ENCODE results near the gene WDR33.

Gene WDR33

DNA sequence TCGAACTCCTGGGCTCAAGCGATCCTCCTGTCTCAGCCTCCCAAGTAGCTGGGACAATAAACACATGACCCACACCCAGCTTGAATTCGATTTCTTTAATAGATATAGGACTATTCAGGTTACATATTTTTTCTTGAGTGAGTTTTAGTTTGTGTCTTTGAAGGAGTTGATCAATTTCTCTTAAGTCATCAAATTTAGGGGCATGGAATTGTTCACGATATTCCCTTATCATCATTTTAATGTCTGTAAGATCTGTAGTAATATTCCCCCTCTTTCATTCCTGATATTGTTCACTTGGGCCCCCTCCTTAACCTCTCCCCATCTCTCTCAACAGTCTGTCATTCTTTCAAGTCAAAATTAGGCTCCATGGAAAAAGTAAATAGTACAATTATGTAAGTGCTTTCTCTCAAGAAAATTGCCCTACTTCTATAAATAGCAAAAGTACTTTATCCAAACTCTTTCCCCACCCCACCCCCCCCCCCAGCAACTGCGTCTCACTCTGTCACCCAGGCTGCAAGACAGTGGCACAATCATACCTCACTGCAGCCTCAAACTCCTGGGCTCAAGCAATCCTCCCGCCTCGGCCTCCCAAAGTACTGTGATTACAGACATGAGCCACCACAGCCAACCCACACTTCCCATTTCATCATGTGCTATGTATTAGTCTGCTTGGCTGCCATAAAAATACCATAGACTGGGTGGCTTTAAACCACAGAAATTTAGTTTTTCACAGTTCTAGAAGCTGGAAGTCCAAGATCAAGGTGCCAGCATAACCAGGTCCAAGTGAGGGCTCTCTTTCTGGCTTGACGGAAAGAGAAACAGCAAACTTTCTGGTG, 20.1 kb downstream of the WDR33 start:
- H3K4me3 ChIP-seq (ENCODE audit: low read depth, low read length): no peak overlapping the region
- TF ChIP-seq, protein P1, sequence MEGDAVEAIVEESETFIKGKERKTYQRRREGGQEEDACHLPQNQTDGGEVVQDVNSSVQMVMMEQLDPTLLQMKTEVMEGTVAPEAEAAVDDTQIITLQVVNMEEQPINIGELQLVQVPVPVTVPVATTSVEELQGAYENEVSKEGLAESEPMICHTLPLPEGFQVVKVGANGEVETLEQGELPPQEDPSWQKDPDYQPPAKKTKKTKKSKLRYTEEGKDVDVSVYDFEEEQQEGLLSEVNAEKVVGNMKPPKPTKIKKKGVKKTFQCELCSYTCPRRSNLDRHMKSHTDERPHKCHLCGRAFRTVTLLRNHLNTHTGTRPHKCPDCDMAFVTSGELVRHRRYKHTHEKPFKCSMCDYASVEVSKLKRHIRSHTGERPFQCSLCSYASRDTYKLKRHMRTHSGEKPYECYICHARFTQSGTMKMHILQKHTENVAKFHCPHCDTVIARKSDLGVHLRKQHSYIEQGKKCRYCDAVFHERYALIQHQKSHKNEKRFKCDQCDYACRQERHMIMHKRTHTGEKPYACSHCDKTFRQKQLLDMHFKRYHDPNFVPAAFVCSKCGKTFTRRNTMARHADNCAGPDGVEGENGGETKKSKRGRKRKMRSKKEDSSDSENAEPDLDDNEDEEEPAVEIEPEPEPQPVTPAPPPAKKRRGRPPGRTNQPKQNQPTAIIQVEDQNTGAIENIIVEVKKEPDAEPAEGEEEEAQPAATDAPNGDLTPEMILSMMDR (IDR thresholded peaks at IDR 0.05; ENCODE audit: borderline replicate concordance, insufficient read depth, low read depth, low read length): no peak

- no peak overlapping the region for H3K4me3 ChIP-seq (ENCODE audit: low read depth, low read length)
- TF ChIP-seq, protein P1 (IDR thresholded peaks at IDR 0.05; ENCODE audit: borderline replicate concordance, insufficient read depth, low read depth, low read length): no peak
Measured at GRCh38 chr2:127786048-127786809, 24.7 kb downstream of the WDR33 start.

GRCh38 chr2:127784965-127785518, 25.9 kb downstream of the WDR33 start:
- TF ChIP-seq, protein P1 (IDR thresholded peaks at IDR 0.05; ENCODE audit: borderline replicate concordance, insufficient read depth, low read depth, low read length): no peak
- no peak overlapping the region for H3K4me3 ChIP-seq (ENCODE audit: low read depth, low read length)

- TF ChIP-seq, protein P1 (IDR thresholded peaks at IDR 0.05; ENCODE audit: borderline replicate concordance, insufficient read depth, low read depth, low read length): no peak
- H3K4me3 ChIP-seq (ENCODE audit: low read depth, low read length): no peak overlapping the region
Measured at GRCh38 chr2:127783101-127783500, 27.9 kb downstream of the WDR33 start.

- TF ChIP-seq, protein P1 (IDR thresholded peaks at IDR 0.05; ENCODE audit: borderline replicate concordance, insufficient read depth, low read depth, low read length): no peak
- H3K4me3 ChIP-seq (ENCODE audit: low read depth, low read length): no peak overlapping the region
Measured at GRCh38 chr2:127778850-127779249, 32.1 kb downstream of the WDR33 start.

- H3K4me3 ChIP-seq (ENCODE audit: low read depth, low read length): no peak overlapping the region
- TF ChIP-seq, protein P1 (IDR thresholded peaks at IDR 0.05; ENCODE audit: borderline replicate concordance, insufficient read depth, low read depth, low read length): no peak
Measured at GRCh38 chr2:127778447-127778846, 32.5 kb downstream of the WDR33 start.
